HG02798 (cell line): Measurements from ENCODE around the gene NEURL2.

Experiments used
- ATAC-seq: cut with Tn5 transposase; IDR thresholded peaks from one replicate; pipeline ENCODE4 v1.9.1; 2021; ENCODE audit warnings: mild to moderate bottlenecking; ENCODE audit not compliant: unreplicated experiment, poor library complexity

NEURL2 gene

GRCh38 chr20:45920462-45921336, 29.7 kb upstream of the NEURL2 start:
- ATAC-seq = no peak

GRCh38 chr20:45919542-45920399, 28.8 kb upstream of the NEURL2 start:
- no peak for ATAC-seq

- ATAC-seq = no peak
Observed at GRCh38 chr20:45918779-45919537, 27.9 kb upstream of the NEURL2 start.

GRCh38 chr20:45918182-45918737, 27.3 kb upstream of the NEURL2 start:
- no peak for ATAC-seq

GRCh38 chr20:45917790-45918141, 26.8 kb upstream of the NEURL2 start:
- no peak for ATAC-seq

- no peak for ATAC-seq
Observed at GRCh38 chr20:45913116-45913515, 22.1 kb upstream of the NEURL2 start.

- ATAC-seq = no peak
Observed at GRCh38 chr20:45912344-45912682, 21.3 kb upstream of the NEURL2 start.

GRCh38 chr20:45911486-45912343, 20.7 kb upstream of the NEURL2 start, which contains the start of gene PLTP:
Gene PLTP, minus strand, starts transcription at chr20:45912155. Its CDS starts 703 bp downstream, at chr20:45911452.
- no peak for ATAC-seq

- peak; percentile 94 for ATAC-seq
Observed at GRCh38 chr20:45910670-45911485, 19.9 kb upstream of the NEURL2 start.

GRCh38 chr20:45909817-45910669, 19.0 kb upstream of the NEURL2 start:
- no peak for ATAC-seq

- ATAC-seq = no peak
Observed at GRCh38 chr20:45909336-45909808, 18.4 kb upstream of the NEURL2 start.

GRCh38 chr20:45908084-45908483, 17.1 kb upstream of the NEURL2 start:
- ATAC-seq = no peak

- ATAC-seq = no peak
Observed at GRCh38 chr20:45907219-45907948, 16.4 kb upstream of the NEURL2 start.

GRCh38 chr20:45905505-45906079, 14.6 kb upstream of the NEURL2 start:
- no peak for ATAC-seq

GRCh38 chr20:45904583-45905504, 13.8 kb upstream of the NEURL2 start:
- ATAC-seq = no peak
